Small intestine (tissue), 7 donors: ENCODE measurements around the gene USP17L11. TPM values are rescaled to one million over a fixed set of nuclear protein-coding genes. Genes with fewer than 3 reads are reported as not detected.
A peak's percentile ranks its signal among the peaks of the same experiment; 100 is the strongest.
"Not testable (repeated sequence)": the region's sequence is repeated elsewhere in the genome, so short reads cannot be mapped to it uniquely, and the experiment has no call there.

Experiments
- DNase-seq, 2 donors: peaks; one replicate each; pipeline versions ENCODE4 v3.0.0 to v3.0.0-alpha.2; 2013
- FAIRE-seq: peaks from 2 replicates; lab custom pipeline; 2012; peaks lifted over from hg19 to GRCh38; lab: Jason Lieb, UNC
- H3K27ac ChIP-seq, 3 donors: one replicate each; pipeline ENCODE4 v1.5.1; 2013; ENCODE audit warnings: low read length in 2 of 3, mild to moderate bottlenecking in 2 of 3, control low read depth in 1 of 3, inconsistent platforms in 1 of 3, low read depth in 1 of 3, moderate library complexity in 1 of 3
- H3K27me3 ChIP-seq, 3 donors: one replicate each; pipeline ENCODE4 v1.6.1; 2013; ENCODE audit warnings: low read length in 3 of 3, inconsistent platforms in 1 of 3; ENCODE audit not compliant: control insufficient read depth in 3 of 3, insufficient read depth in 3 of 3
- H3K36me3 ChIP-seq, 3 donors: one replicate each; pipeline ENCODE4 v1.6.1; 2013; ENCODE audit warnings: low read length in 3 of 3, inconsistent platforms in 1 of 3, low read depth in 1 of 3, mild to moderate bottlenecking in 1 of 3, moderate library complexity in 1 of 3; ENCODE audit not compliant: control insufficient read depth in 3 of 3, insufficient read depth in 2 of 3
- H3K4me1 ChIP-seq, 3 donors: one replicate each; pipeline ENCODE4 v1.6.1; 2013; ENCODE audit warnings: low read length in 2 of 3, inconsistent platforms in 1 of 3, low read depth in 1 of 3, mild to moderate bottlenecking in 1 of 3, moderate library complexity in 1 of 3; ENCODE audit not compliant: control insufficient read depth in 3 of 3, insufficient read depth in 2 of 3
- H3K4me3 ChIP-seq, 3 donors: one replicate each; pipeline ENCODE4 v1.5.1; 2013; ENCODE audit warnings: low read length in 3 of 3, control low read depth in 1 of 3, inconsistent platforms in 1 of 3, low read depth in 1 of 3, mild to moderate bottlenecking in 1 of 3, moderate library complexity in 1 of 3
- H3K9me3 ChIP-seq, 2 donors: one replicate each; pipeline ENCODE4 v1.6.1; 2013; ENCODE audit warnings: low read depth in 1 of 2, low read length in 1 of 2; ENCODE audit not compliant: control insufficient read depth in 2 of 2, insufficient read depth in 1 of 2
- WGBS, 3 donors: extraction: QIAGEN DNeasy Blood & Tissue Kit; methylation state at CpG; one replicate each; pipeline ENCODE4 v1.1.7; 2013; 5-methylcytosine and 5-hydroxymethylcytosine counted together
- polyA plus RNA-seq, 4 donors: library from polyadenylated mRNA; stranded (reverse) in 3 of 4; unstranded in 1 of 4; fragments of 200-250 nt in 3 of 4; fragments of 120-200 nt in 1 of 4; gene quantifications; one replicate each; pipeline versions ENCODE4 v1.2.1 to v1.2.3, GENCODE V29; 2013
- donor health status: healthy with polysubstance abuse.
- donor health status: control.
- donor health status: control.
- donor health status: Bipolar disorder and iron deficiency.
- donor health status: healthy.

USP17L11 gene
- polyA plus RNA-seq, 4 donors, result not detected

DNA sequence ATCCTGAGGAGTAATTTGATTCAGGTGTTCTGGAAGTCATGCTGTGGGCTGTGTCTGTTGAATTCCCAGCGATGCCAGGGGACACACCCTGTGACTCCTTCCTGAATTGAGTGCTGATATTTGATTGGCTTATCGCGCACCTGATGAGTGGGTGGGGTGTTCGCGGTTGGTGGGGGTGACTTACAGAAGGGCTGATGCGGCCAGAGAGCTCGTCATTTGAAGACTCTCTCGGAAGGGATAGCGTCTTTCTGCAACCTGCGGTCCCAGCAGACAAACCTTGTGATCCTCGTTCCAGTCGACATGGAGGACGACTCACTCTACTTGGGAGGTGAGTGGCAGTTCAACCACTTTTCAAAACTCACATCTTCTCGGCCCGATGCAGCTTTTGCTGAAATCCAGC, 18.9 kb downstream of the USP17L11 start, which contains the start of gene USP17L15:
TSS of gene USP17L15 (plus strand) at position 301 of the 400 bp plus-strand sequence. CDS start at position 301, 0 bp downstream.
- H3K4me1 ChIP-seq, H3K27me3 ChIP-seq, H3K27ac ChIP-seq, H3K36me3 ChIP-seq, H3K4me3 ChIP-seq, H3K9me3 ChIP-seq, FAIRE-seq, DNase-seq: not testable (repeated sequence)
- no CpG with 5 or more reads among the region's 15 CpGs for WGBS, 3 donors

DNA sequence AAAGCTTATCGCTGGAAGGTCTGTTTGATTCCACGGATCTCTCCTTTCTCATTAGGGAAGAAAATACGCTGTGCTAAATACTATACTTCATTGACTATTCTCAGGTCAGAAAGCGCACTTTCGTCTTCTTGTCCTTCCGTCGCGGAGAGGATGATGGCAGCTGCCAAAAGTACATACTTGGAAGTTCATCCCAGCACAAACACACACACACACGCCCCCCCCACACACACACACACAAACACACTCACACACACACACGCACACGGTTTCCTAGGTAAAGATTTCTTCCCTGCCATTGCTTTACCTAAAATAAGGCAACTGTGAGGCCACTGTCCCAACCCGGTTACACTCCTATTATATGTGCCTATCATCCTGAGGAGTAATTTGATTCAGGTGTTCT, 23.3 kb downstream of the USP17L11 start:
- H3K36me3 ChIP-seq, H3K27me3 ChIP-seq, H3K4me3 ChIP-seq, H3K9me3 ChIP-seq, H3K4me1 ChIP-seq, FAIRE-seq, H3K27ac ChIP-seq: not testable (repeated sequence)
- WGBS, 3 donors, result 71 to 84% (median 83%) methylated on average over 8 to 11 of the region's 12 CpGs
- peak in 1 of 2 donors; percentile 0 for DNase-seq

DNA sequence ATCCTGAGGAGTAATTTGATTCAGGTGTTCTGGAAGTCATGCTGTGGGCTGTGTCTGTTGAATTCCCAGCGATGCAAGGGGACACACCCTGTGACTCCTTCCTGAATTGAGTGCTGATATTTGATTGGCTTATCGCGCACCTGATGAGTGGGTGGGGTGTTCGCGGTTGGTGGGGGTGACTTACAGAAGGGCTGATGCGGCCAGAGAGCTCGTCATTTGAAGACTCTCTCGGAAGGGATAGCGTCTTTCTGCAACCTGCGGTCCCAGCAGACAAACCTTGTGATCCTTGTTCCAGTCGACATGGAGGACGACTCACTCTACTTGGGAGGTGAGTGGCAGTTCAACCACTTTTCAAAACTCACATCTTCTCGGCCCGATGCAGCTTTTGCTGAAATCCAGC, 28.4 kb downstream of the USP17L11 start, which contains the start of gene USP17L17:
TSS of gene USP17L17 (plus strand) at position 301 of the 400 bp plus-strand sequence. CDS start at position 301, 0 bp downstream.
- WGBS, 3 donors, result 91 to 97% (median 93%) methylated on average over 5 of the region's 14 CpGs
- not testable (repeated sequence) for FAIRE-seq, DNase-seq, H3K4me1 ChIP-seq, H3K36me3 ChIP-seq, H3K27ac ChIP-seq, H3K27me3 ChIP-seq, H3K4me3 ChIP-seq, H3K9me3 ChIP-seq

GRCh38 chr4:9247953-9248680, 32.9 kb downstream of the USP17L11 start, which contains the start of gene USP17L18:
Gene USP17L18, plus strand, starts transcription at chr4:9248630. Its CDS starts 0 bp downstream, at chr4:9248630.
- not testable (repeated sequence) for H3K27me3 ChIP-seq, H3K4me3 ChIP-seq, H3K9me3 ChIP-seq, H3K36me3 ChIP-seq, H3K27ac ChIP-seq, FAIRE-seq, H3K4me1 ChIP-seq
- WGBS, 3 donors, result 83 to 95% (median 94%) methylated on average over 14 to 20 of the region's 26 CpGs
- peak in 1 of 2 donors; percentile 0 for DNase-seq

GRCh38 chr4:9253078-9253477, 37.9 kb downstream of the USP17L11 start, which contains the start of gene USP17L19:
Gene USP17L19, plus strand, starts transcription at chr4:9253378. Its CDS starts 0 bp downstream, at chr4:9253378.
- not testable (repeated sequence) for H3K27ac ChIP-seq, H3K27me3 ChIP-seq, H3K9me3 ChIP-seq, DNase-seq, FAIRE-seq, H3K4me3 ChIP-seq, H3K4me1 ChIP-seq, H3K36me3 ChIP-seq
- WGBS, 3 donors, result no CpG with 5 or more reads among the region's 13 CpGs

- H3K27me3 ChIP-seq, FAIRE-seq, H3K4me3 ChIP-seq, H3K27ac ChIP-seq, H3K4me1 ChIP-seq, H3K36me3 ChIP-seq, DNase-seq, H3K9me3 ChIP-seq: not testable (repeated sequence)
- no CpG with 5 or more reads among the region's 15 CpGs for whole genome bisulfite sequencing, 3 donors
Observed at GRCh38 chr4:9257824-9258223, 42.6 kb downstream of the USP17L11 start, which contains the start of gene USP17L20. Gene USP17L20, plus strand, starts transcription at chr4:9258124. Its CDS starts 0 bp downstream, at chr4:9258124.

DNA sequence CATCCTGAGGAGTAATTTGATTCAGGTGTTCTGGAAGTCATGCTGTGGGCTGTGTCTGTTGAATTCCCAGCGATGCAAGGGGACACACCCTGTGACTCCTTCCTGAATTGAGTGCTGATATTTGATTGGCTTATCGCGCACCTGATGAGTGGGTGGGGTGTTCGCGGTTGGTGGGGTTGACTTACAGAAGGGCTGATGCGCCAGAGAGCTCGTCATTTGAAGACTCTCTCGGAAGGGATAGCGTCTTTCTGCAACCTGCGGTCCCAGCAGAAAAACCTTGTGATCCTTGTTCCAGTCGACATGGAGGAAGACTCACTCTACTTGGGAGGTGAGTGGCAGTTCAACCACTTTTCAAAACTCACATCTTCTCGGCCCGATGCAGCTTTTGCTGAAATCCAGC, 47.4 kb downstream of the USP17L11 start, which contains the start of gene USP17L21:
TSS of gene USP17L21 (plus strand) at position 301 of the 400 bp plus-strand sequence. CDS start at position 301, 0 bp downstream.
- no CpG with 5 or more reads among the region's 13 CpGs for WGBS, 3 donors
- not testable (repeated sequence) for H3K4me3 ChIP-seq, DNase-seq, H3K27me3 ChIP-seq, FAIRE-seq, H3K27ac ChIP-seq, H3K9me3 ChIP-seq, H3K4me1 ChIP-seq, H3K36me3 ChIP-seq
